Left ventricle myocardium inferior (tissue), 1 donor: ENCODE results near the gene DYNLL2. TPM values are rescaled to one million over a fixed set of nuclear protein-coding genes. Genes with fewer than 3 reads are reported as not detected.

Experiments used
- DNase-seq: peaks from one replicate; pipeline ENCODE4 v3.0.0-alpha.2; 2020
- H3K27ac ChIP-seq: fragments of 200-600 bp; replicated peaks from 2 replicates; pipeline ENCODE4 v1.8.0; 2021
- H3K27me3 ChIP-seq: fragments of 200-600 bp; 2 replicates; pipeline ENCODE4 v1.8.0; 2021; ENCODE audit warnings: low read depth
- H3K36me3 ChIP-seq: fragments of 200-600 bp; 2 replicates; pipeline ENCODE4 v1.8.0; 2021
- H3K4me1 ChIP-seq: fragments of 200-600 bp; 2 replicates; pipeline ENCODE4 v1.8.0; 2021
- H3K4me3 ChIP-seq: fragments of 200-600 bp; 2 replicates; pipeline ENCODE4 v1.8.0; 2021; ENCODE audit warnings: mild to moderate bottlenecking, moderate library complexity
- H3K9me3 ChIP-seq: fragments of 200-600 bp; replicated peaks from 2 replicates; pipeline ENCODE4 v1.8.0; 2021
- intact Hi-C: fragments of 100-400 bp; cut with micrococcal nuclease; formaldehyde crosslinking; loops from one replicate; pipeline ENCODE4 v1.11.0; 2022
- total RNA-seq: library from RNA; stranded (reverse); fragmentation: NEBNext Ultra II Directional; extraction: Animal tissue kit (Norgen Biotek cat#: 25700); gene quantifications from one replicate; pipeline ENCODE4 v1.2.1, GENCODE V29; 2021
- TF ChIP-seq, protein P1 (sequence below): fragments of 200-600 bp; IDR thresholded peaks from 2 replicates; pipeline ENCODE4 v1.8.0; 2021; ENCODE audit warnings: antibody characterized with exemption, mild to moderate bottlenecking, borderline replicate concordance
- donor health status: DM: no; HTN: yes; CAD: no; lungs with severe emphysema.

The DYNLL2 gene
- total RNA-seq, 1 donor from 2014 or later = 93.5 TPM

DNA sequence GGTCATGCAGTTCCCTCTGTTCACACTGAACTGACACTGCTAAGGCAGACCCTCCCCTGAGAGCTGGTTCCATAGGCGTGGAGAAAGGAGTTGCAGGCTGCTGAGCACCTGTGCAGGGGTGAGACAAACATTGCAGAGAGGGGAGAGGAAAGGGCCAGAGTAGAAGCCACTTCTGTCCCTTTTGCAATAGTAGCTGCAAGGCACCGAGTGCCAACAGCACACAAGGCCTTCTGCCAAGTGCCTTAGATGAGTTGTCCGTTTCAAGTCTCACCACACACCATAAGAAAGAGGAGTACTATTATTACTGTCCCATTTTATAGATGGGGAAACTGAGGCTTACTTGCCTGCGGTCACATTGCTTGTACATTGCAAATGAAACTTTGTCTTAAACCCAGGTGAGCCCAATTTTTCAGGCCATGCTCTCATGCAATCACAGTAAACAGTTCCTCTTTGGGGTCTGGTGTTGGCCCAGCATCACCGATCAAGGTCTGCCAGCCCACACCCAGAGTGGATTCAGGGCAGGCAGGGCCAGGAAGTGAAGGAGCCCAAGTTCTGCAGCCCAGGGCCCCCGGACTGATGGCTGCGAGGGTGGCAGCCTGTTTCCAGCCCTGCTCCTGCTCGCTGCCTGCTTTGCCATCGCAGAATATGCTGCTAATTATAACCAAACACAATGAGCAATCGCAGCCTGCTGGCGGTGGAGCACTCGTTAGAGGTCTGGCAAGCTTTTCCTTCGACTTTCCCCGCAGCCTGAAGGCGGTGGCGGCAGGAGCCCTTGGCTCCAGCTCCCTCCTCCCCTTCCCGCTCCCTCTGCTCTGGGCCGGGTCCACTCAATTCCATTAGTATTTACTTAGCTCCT, 36.8 kb upstream of the DYNLL2 start:
- Histone ChIP-seq H3K4me1 (peaks cover 18% of the 10 kb centered on the region), H3K36me3 (no peaks in the 10 kb centered on the region), H3K27me3 (peaks cover 26% of the 10 kb centered on the region), H3K9me3 (no peaks in the 10 kb centered on the region), H3K4me3 (no peak overlapping the region), H3K27ac (peak overlapping the region; percentile 58)
- TF ChIP-seq, protein P1, sequence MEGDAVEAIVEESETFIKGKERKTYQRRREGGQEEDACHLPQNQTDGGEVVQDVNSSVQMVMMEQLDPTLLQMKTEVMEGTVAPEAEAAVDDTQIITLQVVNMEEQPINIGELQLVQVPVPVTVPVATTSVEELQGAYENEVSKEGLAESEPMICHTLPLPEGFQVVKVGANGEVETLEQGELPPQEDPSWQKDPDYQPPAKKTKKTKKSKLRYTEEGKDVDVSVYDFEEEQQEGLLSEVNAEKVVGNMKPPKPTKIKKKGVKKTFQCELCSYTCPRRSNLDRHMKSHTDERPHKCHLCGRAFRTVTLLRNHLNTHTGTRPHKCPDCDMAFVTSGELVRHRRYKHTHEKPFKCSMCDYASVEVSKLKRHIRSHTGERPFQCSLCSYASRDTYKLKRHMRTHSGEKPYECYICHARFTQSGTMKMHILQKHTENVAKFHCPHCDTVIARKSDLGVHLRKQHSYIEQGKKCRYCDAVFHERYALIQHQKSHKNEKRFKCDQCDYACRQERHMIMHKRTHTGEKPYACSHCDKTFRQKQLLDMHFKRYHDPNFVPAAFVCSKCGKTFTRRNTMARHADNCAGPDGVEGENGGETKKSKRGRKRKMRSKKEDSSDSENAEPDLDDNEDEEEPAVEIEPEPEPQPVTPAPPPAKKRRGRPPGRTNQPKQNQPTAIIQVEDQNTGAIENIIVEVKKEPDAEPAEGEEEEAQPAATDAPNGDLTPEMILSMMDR = no peak
- intact Hi-C loops = no loop called here
- DNase-seq = peak; percentile 22

DNA sequence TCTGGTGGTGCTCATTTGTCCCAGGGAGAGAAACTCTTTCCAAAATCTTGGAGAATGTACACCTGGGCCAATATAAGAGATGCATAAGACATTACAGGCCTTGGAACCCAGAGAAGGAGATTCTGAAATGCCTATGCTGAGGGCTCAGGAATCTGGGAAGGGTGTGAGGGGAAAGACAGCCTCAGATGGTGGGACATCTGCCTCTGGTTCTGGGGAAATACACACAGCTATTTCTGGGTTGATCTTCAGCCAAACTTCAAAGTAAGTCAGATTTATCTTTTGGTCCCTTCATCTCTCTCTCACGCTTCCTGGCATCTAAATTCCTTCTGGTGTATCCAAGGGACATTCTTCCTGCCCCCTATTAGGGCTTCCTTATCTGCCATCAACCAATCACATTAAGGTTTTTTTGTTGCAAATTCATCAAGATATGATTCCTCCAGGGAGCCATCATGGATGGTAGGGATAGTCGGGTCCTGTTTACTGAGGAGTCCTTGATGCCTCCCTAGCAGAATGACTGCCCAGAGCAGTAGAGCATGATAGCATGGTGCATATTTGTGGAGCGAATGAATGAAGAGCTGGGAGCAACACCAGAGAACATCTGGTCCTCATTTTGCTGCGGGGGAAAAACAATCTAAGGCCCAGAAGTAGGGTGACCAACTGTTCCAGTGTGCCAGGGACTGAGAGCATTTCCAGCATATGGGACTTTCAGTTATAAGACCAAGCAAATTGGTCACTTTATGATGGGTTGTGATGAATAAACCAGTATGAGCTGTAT, 35.7 kb upstream of the DYNLL2 start:
- intact Hi-C loops = no loop called here
- no peaks in the 10 kb centered on the region for H3K9me3 ChIP-seq
- H3K4me1 ChIP-seq = peaks cover 18% of the 10 kb centered on the region
- H3K27me3 ChIP-seq = peaks cover 19% of the 10 kb centered on the region
- DNase-seq = no peak
- TF ChIP-seq, protein P1 = no peak
- H3K27ac ChIP-seq = no peak overlapping the region
- no peak overlapping the region for H3K4me3 ChIP-seq
- H3K36me3 ChIP-seq = no peaks in the 10 kb centered on the region

DNA sequence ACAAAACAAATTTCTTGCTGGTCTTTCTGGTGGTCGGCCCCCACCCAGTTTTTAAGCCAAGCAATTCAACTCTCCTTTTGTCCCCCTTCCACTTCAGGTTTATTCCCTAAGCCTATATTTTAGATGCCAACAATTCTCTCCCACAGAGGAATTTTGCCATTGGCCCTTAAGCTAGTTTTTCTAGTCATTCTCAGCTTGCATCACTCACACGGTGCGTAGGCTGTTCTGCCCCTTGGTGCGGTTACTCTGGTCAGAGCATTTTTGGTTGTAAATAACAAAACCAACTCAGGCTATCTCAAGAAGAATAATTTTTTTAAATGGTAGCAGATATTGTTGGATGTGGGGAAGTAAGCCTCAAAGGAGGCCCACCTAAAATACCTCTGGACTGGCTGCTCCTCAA, 33.7 kb upstream of the DYNLL2 start:
- intact Hi-C loops = no loop called here
- no peak overlapping the region for H3K4me3 ChIP-seq
- TF ChIP-seq, protein P1 = no peak
- H3K27ac ChIP-seq = no peak overlapping the region
- no peaks in the 10 kb centered on the region for H3K9me3 ChIP-seq
- DNase-seq = no peak
- no peaks in the 10 kb centered on the region for H3K36me3 ChIP-seq
- H3K27me3 ChIP-seq = peaks cover 13% of the 10 kb centered on the region
- peaks cover 18% of the 10 kb centered on the region for H3K4me1 ChIP-seq

DNA sequence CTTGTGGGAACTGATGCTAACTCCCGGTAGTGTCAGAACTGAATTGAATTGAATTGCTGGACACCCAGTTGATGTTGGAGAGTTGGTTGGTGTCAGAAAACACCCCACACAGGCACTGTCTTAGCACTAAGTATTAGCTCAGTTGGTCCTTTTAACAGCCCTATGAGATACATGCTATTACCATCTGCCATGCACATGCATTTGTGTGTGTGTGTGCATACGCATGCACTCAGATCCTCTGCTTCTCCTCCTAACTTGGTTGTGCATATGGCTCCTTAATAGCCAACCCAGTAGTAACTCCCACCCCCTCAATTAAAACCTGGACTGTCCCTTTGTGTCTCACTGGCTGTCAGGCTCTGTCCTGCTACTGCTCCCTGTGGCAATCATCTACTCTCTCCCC, 32.3 kb upstream of the DYNLL2 start:
- intact Hi-C loops = no loop called here
- TF ChIP-seq, protein P1 = no peak
- Histone ChIP-seq H3K27ac (no peak overlapping the region), H3K36me3 (no peaks in the 10 kb centered on the region), H3K27me3 (peaks cover 12% of the 10 kb centered on the region), H3K9me3 (no peaks in the 10 kb centered on the region), H3K4me1 (peaks cover 18% of the 10 kb centered on the region), H3K4me3 (no peak overlapping the region)
- no peak for DNase-seq

DNA sequence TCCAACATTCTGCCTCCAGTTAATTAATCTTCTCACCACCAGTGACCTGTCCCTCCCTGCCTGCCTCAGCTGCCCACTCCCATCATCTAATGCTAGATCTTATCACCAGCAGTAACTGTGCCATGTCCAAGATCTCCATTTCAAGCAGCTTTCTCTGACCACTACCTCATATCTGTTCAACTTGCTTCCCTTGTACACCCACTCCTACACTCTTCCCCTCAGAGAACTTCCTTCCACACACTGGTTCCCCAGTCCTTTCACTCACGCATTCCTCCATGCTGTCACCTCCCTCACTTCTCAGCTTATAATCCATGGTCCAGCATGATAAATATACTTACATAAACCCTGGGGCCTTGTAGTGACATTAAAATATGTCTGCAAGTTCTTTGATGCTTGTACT, 31.8 kb upstream of the DYNLL2 start:
- no peak for DNase-seq
- no peak overlapping the region for H3K27ac ChIP-seq
- H3K36me3 ChIP-seq = no peaks in the 10 kb centered on the region
- intact Hi-C loops = no loop called here
- H3K27me3 ChIP-seq = peaks cover 7% of the 10 kb centered on the region
- no peaks in the 10 kb centered on the region for H3K9me3 ChIP-seq
- TF ChIP-seq, protein P1 = no peak
- H3K4me1 ChIP-seq = peaks cover 13% of the 10 kb centered on the region
- H3K4me3 ChIP-seq = no peak overlapping the region
